Measurements from ENCODE around the gene RPS21. TPM values are rescaled to one million over a fixed set of nuclear protein-coding genes. Genes with fewer than 3 reads are reported as not detected.

RPS21 gene
- total RNA-seq, 2 experiments from 2014 or later = 2,670 to 2,760 TPM

DNA sequence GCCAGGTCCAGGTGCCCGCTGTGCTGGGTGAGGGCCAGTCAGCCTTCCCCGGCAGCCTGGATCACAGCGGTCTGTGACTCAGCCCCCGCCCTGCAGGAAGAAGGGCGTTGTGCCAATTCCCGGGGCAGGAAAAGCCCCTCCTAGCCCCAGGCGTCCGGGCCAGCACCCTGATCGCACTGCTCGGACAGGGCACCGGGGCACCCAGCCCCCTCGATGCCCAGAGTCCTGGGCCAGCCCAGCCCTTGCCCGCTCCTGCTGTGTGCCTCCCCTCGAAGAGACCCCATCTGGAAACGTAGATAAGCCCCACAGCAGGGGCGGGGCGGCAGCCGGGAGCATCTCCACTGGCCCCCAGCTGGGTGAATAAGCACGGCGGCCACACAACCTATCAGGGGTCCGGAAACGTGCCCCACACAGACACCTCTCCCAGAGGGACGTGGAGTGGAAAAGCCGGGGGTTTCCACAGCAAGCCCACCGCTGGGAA is 29.7 kb upstream of the RPS21 start:
- Mint-ChIP-seq H3K4me1 (ENCODE audit: low read depth) (no peaks in the 10 kb centered on the region), H3K27me3 (no peaks in the 10 kb centered on the region), H3K9me3 (no peaks in the 10 kb centered on the region), H3K36me3 (ENCODE audit: low read depth) (no peaks in the 10 kb centered on the region), H3K4me3 (no peak overlapping the region), H3K27ac (no peak overlapping the region)
- ATAC-seq = no peak
- TF ChIP-seq, protein P1, sequence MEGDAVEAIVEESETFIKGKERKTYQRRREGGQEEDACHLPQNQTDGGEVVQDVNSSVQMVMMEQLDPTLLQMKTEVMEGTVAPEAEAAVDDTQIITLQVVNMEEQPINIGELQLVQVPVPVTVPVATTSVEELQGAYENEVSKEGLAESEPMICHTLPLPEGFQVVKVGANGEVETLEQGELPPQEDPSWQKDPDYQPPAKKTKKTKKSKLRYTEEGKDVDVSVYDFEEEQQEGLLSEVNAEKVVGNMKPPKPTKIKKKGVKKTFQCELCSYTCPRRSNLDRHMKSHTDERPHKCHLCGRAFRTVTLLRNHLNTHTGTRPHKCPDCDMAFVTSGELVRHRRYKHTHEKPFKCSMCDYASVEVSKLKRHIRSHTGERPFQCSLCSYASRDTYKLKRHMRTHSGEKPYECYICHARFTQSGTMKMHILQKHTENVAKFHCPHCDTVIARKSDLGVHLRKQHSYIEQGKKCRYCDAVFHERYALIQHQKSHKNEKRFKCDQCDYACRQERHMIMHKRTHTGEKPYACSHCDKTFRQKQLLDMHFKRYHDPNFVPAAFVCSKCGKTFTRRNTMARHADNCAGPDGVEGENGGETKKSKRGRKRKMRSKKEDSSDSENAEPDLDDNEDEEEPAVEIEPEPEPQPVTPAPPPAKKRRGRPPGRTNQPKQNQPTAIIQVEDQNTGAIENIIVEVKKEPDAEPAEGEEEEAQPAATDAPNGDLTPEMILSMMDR (IDR thresholded peaks at IDR 0.05) = no peak
- ChIA-PET CTCF (no interaction called here), POLR2A (no interaction called here)
- intact Hi-C loops (cut with micrococcal nuclease) = no loop called here
- DNase-seq = no peak

DNA sequence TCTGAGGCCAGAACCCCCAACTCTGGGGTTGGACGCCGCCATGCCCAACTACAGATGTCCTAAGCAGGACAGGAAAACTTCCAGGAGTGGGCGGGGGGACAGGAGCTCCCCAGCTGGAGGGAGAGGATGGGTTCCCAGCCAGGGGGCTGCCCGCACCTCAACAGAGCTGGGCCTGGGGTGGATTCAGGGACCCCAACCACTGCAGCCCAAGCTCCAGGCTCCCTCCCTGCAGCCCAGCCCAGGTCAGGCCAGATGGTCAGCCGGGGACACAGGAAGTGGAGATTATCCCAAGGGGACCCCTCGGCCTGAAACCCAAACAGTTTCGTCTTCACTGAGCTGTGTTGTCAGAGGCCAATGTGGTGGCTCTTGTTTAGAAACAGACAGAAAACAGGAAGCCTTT is 29.2 kb upstream of the RPS21 start:
- ChIA-PET POLR2A (no interaction called here), CTCF (no interaction called here)

DNA sequence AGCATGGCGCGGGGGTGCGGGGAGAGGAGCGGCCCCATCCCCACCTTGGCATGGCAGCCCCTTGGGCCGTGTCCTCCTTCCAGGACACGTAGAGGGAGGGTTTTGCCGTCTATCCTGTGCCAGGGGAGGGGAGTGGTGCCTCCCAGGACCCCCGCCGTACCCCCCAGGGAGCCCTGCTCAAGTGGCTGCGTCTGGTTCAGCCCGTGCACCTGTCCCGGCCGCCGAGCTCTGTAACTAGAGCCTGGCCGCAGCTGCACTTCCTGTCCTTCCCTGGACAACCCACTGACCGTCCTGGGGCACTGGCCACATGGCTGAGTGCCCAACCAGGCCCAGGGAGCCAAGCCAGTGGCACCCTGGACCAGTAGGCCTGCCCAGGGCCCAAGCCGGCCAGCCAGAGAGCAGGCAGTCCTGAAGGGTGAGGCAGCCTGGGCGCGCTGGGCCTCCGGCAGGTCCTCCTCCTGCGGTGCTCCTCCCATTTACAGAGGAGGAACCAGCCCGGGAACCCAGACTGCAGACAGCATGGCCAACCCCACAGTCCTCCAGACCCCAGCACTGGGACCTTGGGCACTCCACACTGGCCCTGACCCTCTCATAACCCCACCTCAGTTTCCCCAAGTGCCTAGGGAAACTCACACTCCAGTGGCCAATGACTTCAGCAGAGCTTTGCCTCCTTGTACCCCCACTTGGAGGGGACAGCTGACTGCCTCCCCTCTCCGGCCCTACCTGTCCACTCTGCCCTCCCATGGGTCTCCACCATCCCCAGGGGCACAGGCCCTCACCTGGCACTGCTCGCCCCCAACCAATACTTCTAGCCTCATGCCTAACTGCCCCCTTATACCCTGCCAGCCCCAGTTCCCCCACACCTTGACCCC is 28.5 kb upstream of the RPS21 start:
- no peak for ATAC-seq
- POLR2A ChIA-PET = no interaction called here
- no peaks in the 10 kb centered on the region for H3K9me3 Mint-ChIP-seq
- no peaks in the 10 kb centered on the region for H3K27me3 Mint-ChIP-seq
- intact Hi-C loops (cut with micrococcal nuclease) = no loop called here
- H3K4me1 Mint-ChIP-seq (ENCODE audit: low read depth) = no peaks in the 10 kb centered on the region
- TF ChIP-seq, protein P1 (IDR thresholded peaks at IDR 0.05) = no peak
- no peak for DNase-seq
- no peak overlapping the region for H3K4me3 Mint-ChIP-seq
- no peaks in the 10 kb centered on the region for H3K36me3 Mint-ChIP-seq (ENCODE audit: low read depth)
- no peak overlapping the region for H3K27ac Mint-ChIP-seq
- CTCF ChIA-PET = no interaction called here

More for the DNA sequence above, 29.2 kb upstream of the RPS21 start:
- no peaks in the 10 kb centered on the region for H3K4me1 Mint-ChIP-seq (ENCODE audit: low read depth)
- H3K4me3 Mint-ChIP-seq = no peak overlapping the region
- H3K27me3 Mint-ChIP-seq = no peaks in the 10 kb centered on the region
- no peak for DNase-seq
- no peak overlapping the region for H3K27ac Mint-ChIP-seq
- no peaks in the 10 kb centered on the region for H3K9me3 Mint-ChIP-seq
- no peak for ATAC-seq
- intact Hi-C loops (cut with micrococcal nuclease) = no loop called here
- H3K36me3 Mint-ChIP-seq (ENCODE audit: low read depth) = no peaks in the 10 kb centered on the region
- TF ChIP-seq, protein P1 (IDR thresholded peaks at IDR 0.05) = no peak

DNA sequence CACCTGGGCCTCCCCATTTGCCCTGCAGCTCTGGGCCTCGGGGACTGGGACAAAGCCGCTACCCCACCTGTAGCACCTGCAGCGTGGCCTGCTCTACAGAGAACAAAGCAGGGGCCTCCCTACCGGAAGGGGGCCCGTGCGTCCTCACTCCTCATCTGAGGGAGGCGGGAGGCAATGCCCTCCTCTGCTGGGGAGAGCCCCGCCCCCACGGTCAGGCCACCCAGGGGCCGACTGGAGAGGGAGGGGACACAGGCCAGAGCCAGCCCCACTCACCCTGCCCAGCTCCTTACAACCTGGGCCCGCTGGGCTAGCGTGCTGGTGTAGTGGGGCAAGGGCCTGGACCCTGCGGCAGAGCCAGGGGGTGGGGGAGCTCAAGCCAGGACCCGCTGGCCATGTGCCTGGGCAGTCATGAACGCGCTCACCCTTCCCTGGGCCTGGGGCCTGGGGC is 27.8 kb upstream of the RPS21 start:
- ChIA-PET POLR2A (no interaction called here), CTCF (no interaction called here)
- TF ChIP-seq, protein P1 (IDR thresholded peaks at IDR 0.05) = no peak
- Mint-ChIP-seq H3K4me3 (no peak overlapping the region), H3K9me3 (no peaks in the 10 kb centered on the region), H3K4me1 (ENCODE audit: low read depth) (no peaks in the 10 kb centered on the region), H3K36me3 (ENCODE audit: low read depth) (no peaks in the 10 kb centered on the region), H3K27me3 (no peaks in the 10 kb centered on the region), H3K27ac (no peak overlapping the region)
- no peak for DNase-seq
- no peak for ATAC-seq
- intact Hi-C loops (cut with micrococcal nuclease) = no loop called here

DNA sequence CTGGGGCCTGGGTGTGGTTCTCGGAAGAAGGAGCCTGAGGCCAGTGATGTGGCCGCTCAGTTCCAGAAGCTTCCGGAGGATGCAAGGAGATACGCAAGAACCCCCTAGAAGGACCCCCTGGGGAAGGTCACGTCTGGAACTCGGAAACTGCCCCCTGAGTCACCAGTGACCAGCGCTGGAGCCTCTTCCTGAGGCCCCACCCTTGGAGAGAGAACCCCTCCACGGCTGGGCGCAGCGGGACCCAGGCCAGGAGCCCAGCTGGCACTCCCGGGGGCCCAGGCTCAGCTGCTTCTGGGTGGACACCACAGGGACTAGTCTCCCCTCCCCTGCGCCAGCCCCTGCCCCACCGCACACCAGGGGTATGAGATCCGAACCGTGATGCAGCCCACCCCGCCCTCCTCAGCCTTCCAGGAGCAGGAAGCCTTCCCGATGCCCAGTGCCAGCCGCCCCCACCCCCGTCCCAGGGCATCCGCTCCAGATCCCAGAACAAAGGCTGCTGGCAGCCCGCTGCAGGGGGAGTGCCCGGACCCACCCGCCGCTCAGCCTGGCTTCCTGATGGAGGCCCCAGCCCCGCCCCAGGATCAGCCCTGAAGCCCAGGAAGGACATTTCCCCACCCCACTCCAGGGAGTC is 27.3 kb upstream of the RPS21 start:
- DNase-seq = no peak
- intact Hi-C loops (cut with micrococcal nuclease) = no loop called here
- TF ChIP-seq, protein P1 (IDR thresholded peaks at IDR 0.05) = no peak
- Mint-ChIP-seq H3K27ac (no peak overlapping the region), H3K4me3 (no peak overlapping the region), H3K9me3 (no peaks in the 10 kb centered on the region), H3K36me3 (ENCODE audit: low read depth) (no peaks in the 10 kb centered on the region), H3K27me3 (peaks cover under 1% of the 10 kb centered on the region), H3K4me1 (ENCODE audit: low read depth) (no peaks in the 10 kb centered on the region)
- no peak for ATAC-seq
- CTCF ChIA-PET = no interaction called here
- POLR2A ChIA-PET = no interaction called here
